ENCODE measurements around the gene ZDHHC17. TPM values are rescaled to one million over a fixed set of nuclear protein-coding genes. Genes with fewer than 3 reads are reported as not detected.

ZDHHC17 gene
- polyA plus RNA-seq, 1 of the 3 experiments (the other 2 are of a cell fraction) = 28.6 TPM

DNA sequence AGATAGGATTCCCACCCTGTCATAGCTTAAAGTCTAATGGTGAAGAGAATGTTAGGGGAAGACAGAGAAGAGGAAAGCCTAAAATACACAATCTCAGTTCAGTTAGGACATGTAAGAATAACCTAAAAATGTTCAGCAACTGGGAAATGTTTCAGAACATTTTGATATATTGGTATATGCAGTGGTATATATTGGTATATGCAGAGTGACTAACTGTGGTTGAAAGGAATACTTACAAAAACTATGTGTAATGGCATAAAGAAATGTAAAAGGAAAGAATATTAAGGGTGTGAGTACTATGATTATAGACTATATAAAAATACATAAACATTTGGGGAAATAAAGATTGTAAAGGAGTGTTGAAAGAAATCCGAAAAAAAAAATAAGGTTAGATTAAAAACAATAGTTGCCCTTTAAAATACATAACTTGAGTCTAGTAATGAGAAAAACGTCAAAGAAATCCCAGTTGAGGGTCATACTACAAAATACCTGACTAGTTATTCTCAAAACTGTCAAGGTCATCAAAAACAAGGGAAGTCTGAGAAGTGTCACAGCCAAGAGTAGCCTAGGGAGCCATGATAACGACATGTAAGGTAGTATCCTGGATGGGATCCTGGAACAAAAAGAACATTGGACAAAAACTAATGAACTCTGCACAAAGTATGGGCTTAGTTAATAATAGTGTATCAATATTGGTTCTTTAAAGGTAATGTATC is 25.6 kb downstream of the ZDHHC17 start:
- Histone ChIP-seq H3F3A (replicated peaks; ENCODE audit: insufficient read depth) (peaks cover 17% of the 10 kb centered on the region), H2AFZ (ENCODE audit: low read depth) (no peak overlapping the region), H4K20me1 (ENCODE audit: insufficient read depth) (peaks cover 18% of the 10 kb centered on the region), H3K4me1 (ENCODE audit: control insufficient read depth in 1 of 2, insufficient read depth in 2 of 2, low read depth in 1 of 2, low read length in 1 of 2) (peaks cover 0 to 3% of the 10 kb centered on the region in 2 experiments; a peak in 1 of 4 replicates), H3K9me2 (no peaks in the 10 kb centered on the region), H3K27ac (ENCODE audit: low read depth in 2 of 2, low read length in 1 of 2) (no peak overlapping the region), H3K9me3 (no peaks in the 10 kb centered on the region), H3K36me3 (replicated peaks in 1 of 2; ENCODE audit: control insufficient read depth in 1 of 2, insufficient read depth in 2 of 2, low read length in 1 of 2) (no peaks in the 10 kb centered on the region), H3K9ac (no peak overlapping the region), H3K79me2 (ENCODE audit: insufficient read depth) (peaks cover 96% of the 10 kb centered on the region), H3K27me3 (ENCODE audit: insufficient read depth) (no peaks in the 10 kb centered on the region), H3K4me2 (no peak overlapping the region), H3K4me3 (ENCODE audit: low read depth in 2 of 2, low read length in 1 of 2) (no peak overlapping the region)
- ChIA-PET CTCF (interaction anchor here (0.6 to 7.4 kb wide), 16 partner anchors 11 to 1699 kb away, joined by 3 to 63 read pairs (median 4); no protein-coding TSS in a partner anchor), POLR2A (interaction anchor here (0.7 kb wide), 1 partner anchor 390 kb away, joined by 3 read pairs; no protein-coding TSS in a partner anchor)
- no peak for TF ChIP-seq TCF12 (IDR thresholded peaks at IDR 0.05)
- no peak for TF ChIP-seq NRF1 (IDR thresholded peaks at IDR 0.05; ENCODE audit: low read depth, low read length)
- TF ChIP-seq TEAD4 (IDR thresholded peaks at IDR 0.05; ENCODE audit: borderline replicate concordance, insufficient read depth) = no peak
- no peak for TF ChIP-seq ELF1 (IDR thresholded peaks at IDR 0.05)
- no peak for TF ChIP-seq GABPA (IDR thresholded peaks at IDR 0.05; ENCODE audit: low read depth)
- no peak for TF ChIP-seq EZH2phosphoT487 (IDR thresholded peaks at IDR 0.05; ENCODE audit: borderline replicate concordance, low read depth)
- no peak for TF ChIP-seq SMC3 (IDR thresholded peaks at IDR 0.05; ENCODE audit: low read depth, low read length)
- no peak for TF ChIP-seq MXI1 (IDR thresholded peaks at IDR 0.05; ENCODE audit: low read depth, low read length)
- no peak for TF ChIP-seq NFIC (IDR thresholded peaks at IDR 0.05; ENCODE audit: borderline replicate concordance)
- TF ChIP-seq RFX5 (IDR thresholded peaks at IDR 0.05; ENCODE audit: low read length) = no peak
- TF ChIP-seq, protein P1, sequence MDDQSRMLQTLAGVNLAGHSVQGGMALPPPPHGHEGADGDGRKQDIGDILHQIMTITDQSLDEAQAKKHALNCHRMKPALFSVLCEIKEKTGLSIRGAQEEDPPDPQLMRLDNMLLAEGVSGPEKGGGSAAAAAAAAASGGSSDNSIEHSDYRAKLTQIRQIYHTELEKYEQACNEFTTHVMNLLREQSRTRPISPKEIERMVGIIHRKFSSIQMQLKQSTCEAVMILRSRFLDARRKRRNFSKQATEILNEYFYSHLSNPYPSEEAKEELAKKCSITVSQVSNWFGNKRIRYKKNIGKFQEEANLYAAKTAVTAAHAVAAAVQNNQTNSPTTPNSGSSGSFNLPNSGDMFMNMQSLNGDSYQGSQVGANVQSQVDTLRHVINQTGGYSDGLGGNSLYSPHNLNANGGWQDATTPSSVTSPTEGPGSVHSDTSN (IDR thresholded peaks at IDR 0.05) = no peak
- TF ChIP-seq, protein P2, sequence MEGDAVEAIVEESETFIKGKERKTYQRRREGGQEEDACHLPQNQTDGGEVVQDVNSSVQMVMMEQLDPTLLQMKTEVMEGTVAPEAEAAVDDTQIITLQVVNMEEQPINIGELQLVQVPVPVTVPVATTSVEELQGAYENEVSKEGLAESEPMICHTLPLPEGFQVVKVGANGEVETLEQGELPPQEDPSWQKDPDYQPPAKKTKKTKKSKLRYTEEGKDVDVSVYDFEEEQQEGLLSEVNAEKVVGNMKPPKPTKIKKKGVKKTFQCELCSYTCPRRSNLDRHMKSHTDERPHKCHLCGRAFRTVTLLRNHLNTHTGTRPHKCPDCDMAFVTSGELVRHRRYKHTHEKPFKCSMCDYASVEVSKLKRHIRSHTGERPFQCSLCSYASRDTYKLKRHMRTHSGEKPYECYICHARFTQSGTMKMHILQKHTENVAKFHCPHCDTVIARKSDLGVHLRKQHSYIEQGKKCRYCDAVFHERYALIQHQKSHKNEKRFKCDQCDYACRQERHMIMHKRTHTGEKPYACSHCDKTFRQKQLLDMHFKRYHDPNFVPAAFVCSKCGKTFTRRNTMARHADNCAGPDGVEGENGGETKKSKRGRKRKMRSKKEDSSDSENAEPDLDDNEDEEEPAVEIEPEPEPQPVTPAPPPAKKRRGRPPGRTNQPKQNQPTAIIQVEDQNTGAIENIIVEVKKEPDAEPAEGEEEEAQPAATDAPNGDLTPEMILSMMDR (IDR thresholded peaks at IDR 0.05) = no peak
- no peak for TF ChIP-seq GATA2 (CRISPR knock-in tag; IDR thresholded peaks at IDR 0.05)
- TF ChIP-seq FOSL2 (IDR thresholded peaks at IDR 0.05; ENCODE audit: borderline replicate concordance, low read depth) = no peak
- TF ChIP-seq, protein P3, sequence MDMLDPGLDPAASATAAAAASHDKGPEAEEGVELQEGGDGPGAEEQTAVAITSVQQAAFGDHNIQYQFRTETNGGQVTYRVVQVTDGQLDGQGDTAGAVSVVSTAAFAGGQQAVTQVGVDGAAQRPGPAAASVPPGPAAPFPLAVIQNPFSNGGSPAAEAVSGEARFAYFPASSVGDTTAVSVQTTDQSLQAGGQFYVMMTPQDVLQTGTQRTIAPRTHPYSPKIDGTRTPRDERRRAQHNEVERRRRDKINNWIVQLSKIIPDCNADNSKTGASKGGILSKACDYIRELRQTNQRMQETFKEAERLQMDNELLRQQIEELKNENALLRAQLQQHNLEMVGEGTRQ (IDR thresholded peaks at IDR 0.05; ENCODE audit: borderline replicate concordance, low read depth, low read length) = no peak
- no peak for TF ChIP-seq FOXM1 (IDR thresholded peaks at IDR 0.05; ENCODE audit: low read depth)
- TF ChIP-seq MEF2A (IDR thresholded peaks at IDR 0.05; ENCODE audit: borderline replicate concordance, low read depth) = no peak
- no peak for TF ChIP-seq RCOR1 (IDR thresholded peaks at IDR 0.05; ENCODE audit: low read length)
- no peak for TF ChIP-seq SIN3A (IDR thresholded peaks at IDR 0.05; ENCODE audit: borderline replicate concordance, low read depth, low read length)
- DNase-seq = no peak
- WGBS (ENCODE audit: low lambda C conversion rate) = 83% methylated on average over 3 of the region's 3 CpGs

All from SK-N-SH (cell line).